Tibial nerve (tissue), 3 donors: ENCODE measurements around the gene CHD2.

Source experiments
- CTCF ChIP-seq, 5 experiments: fragments of 200-600 bp in 3 of 5; fragments of 450-650 bp in 2 of 5; sonication (generic) in 3 of 5; IDR thresholded peaks; one replicate each; pipeline ENCODE4 v1.5.1; 2016 to 2019; ENCODE audit warnings: antibody characterized with exemption in 5 of 5, mild to moderate bottlenecking in 3 of 5, moderate library complexity in 2 of 5
- POLR2A ChIP-seq, 2 donors: fragments of 450-650 bp; IDR thresholded peaks; one replicate each; pipeline ENCODE4 v1.6.1; 2017; ENCODE audit warnings: antibody characterized with exemption in 2 of 2, mild to moderate bottlenecking in 2 of 2, moderate library complexity in 2 of 2

GRCh38 chr15:93074599-93074998, 174.5 kb downstream of the CHD2 start:
- TF ChIP-seq CTCF (IDR thresholded peaks at IDR 0.05) (no peak), POLR2A (IDR thresholded peaks at IDR 0.05) (no peak)
